Measurements from ENCODE around the gene MX2.

GRCh38 chr21:41442481-41443186, 80.8 kb downstream of the MX2 start:
- TF ChIP-seq YY1 (IDR thresholded peaks at IDR 0.05; ENCODE audit: low read depth) (no peak), USF1 (IDR thresholded peaks at IDR 0.05) (no peak), EP300 (IDR thresholded peaks at IDR 0.05; ENCODE audit: borderline replicate concordance) (no peak), EGR1 (IDR thresholded peaks at IDR 0.05) (no peak), TEAD4 (IDR thresholded peaks at IDR 0.05) (no peak), CEBPB (IDR thresholded peaks at IDR 0.05) (no peak), TAF1 (IDR thresholded peaks at IDR 0.05; ENCODE audit: low read depth) (no peak), REST (IDR thresholded peaks at IDR 0.05; ENCODE audit: low read depth) (no peak)

All from Ishikawa (cell line).